CD14-positive monocyte (primary cell): ENCODE measurements around the gene MAP3K7. TPM values are rescaled to one million over a fixed set of nuclear protein-coding genes. Genes with fewer than 3 reads are reported as not detected.

Experiments used
- DNase-seq, 3 donors: peaks; one replicate each; pipeline ENCODE4 v3.0.0-alpha.2; 2011 to 2022
- H2AFZ ChIP-seq: 2 replicates; pipeline ENCODE4 v1.6.0; 2012; ENCODE audit warnings: mild to moderate bottlenecking, low read depth, low read length, inconsistent platforms; ENCODE audit not compliant: insufficient read depth, poor library complexity, severe bottlenecking
- H3K27ac ChIP-seq, 2 donors: 1 replicate in 1 of 2; 2 replicates in 1 of 2; pipeline ENCODE4 v1.5.1; 2012 to 2013; ENCODE audit warnings: low read length in 2 of 2, control low read depth in 1 of 2, inconsistent platforms in 1 of 2, low read depth in 1 of 2, mild to moderate bottlenecking in 1 of 2
- H3K27me3 ChIP-seq, 2 donors: one replicate each; pipeline versions ENCODE4 v1.6.0 to v1.6.1; 2011 to 2013; ENCODE audit warnings: low read length in 2 of 2; ENCODE audit not compliant: control insufficient read depth in 2 of 2, insufficient read depth in 2 of 2
- H3K36me3 ChIP-seq, 2 donors: replicated peaks in 1 of 2; 1 replicate in 1 of 2; 2 replicates in 1 of 2; pipeline versions ENCODE4 v1.5.1 to v1.6.1; 2012 to 2013; ENCODE audit warnings: low read length in 2 of 2, control low read depth in 1 of 2, inconsistent platforms in 1 of 2, mild to moderate bottlenecking in 1 of 2; ENCODE audit not compliant: insufficient read depth in 2 of 2, control insufficient read depth in 1 of 2
- H3K4me1 ChIP-seq, 2 donors: 1 replicate in 1 of 2; 2 replicates in 1 of 2; pipeline versions ENCODE4 v1.5.1 to v1.6.1; 2012 to 2013; ENCODE audit warnings: low read length in 2 of 2, control low read depth in 1 of 2, inconsistent platforms in 1 of 2, mild to moderate bottlenecking in 1 of 2, moderate library complexity in 1 of 2; ENCODE audit not compliant: insufficient read depth in 2 of 2, control insufficient read depth in 1 of 2
- H3K4me2 ChIP-seq: replicated peaks from 2 replicates; pipeline ENCODE3; 2012; ENCODE audit warnings: low read length, moderate library complexity, mild to moderate bottlenecking; ENCODE audit not compliant: poor library complexity, severe bottlenecking; ENCODE audit errors: extremely low read depth
- H3K4me3 ChIP-seq, 3 experiments: fragments of 200-600 bp in 1 of 3; sonication (generic) in 1 of 3; replicated peaks in 1 of 3; 1 replicate in 2 of 3; 2 replicates in 1 of 3; pipeline ENCODE4 v1.5.1; 2011 to 2013; ENCODE audit warnings: low read length in 3 of 3, mild to moderate bottlenecking in 3 of 3, control low read depth in 2 of 3, low read depth in 2 of 3, inconsistent platforms in 1 of 3, moderate library complexity in 1 of 3
- H3K79me2 ChIP-seq: 2 replicates; pipeline ENCODE4 v1.6.0; 2012; ENCODE audit warnings: mild to moderate bottlenecking, control low read depth, inconsistent platforms, low read length, moderate library complexity; ENCODE audit not compliant: insufficient read depth
- H3K9ac ChIP-seq: 2 replicates; pipeline ENCODE4 v1.6.0; 2017; ENCODE audit warnings: low read length, mild to moderate bottlenecking; ENCODE audit not compliant: insufficient read depth, poor library complexity, severe bottlenecking
- H3K9me3 ChIP-seq, 2 donors: replicated peaks in 1 of 2; 1 replicate in 1 of 2; 2 replicates in 1 of 2; pipeline versions ENCODE4 v1.5.1 to v1.6.1; 2012 to 2013; ENCODE audit warnings: low read length in 2 of 2, control low read depth in 1 of 2; ENCODE audit not compliant: control insufficient read depth in 1 of 2, insufficient read depth in 1 of 2
- H4K20me1 ChIP-seq: 2 replicates; pipeline ENCODE4 v1.6.0; 2012; ENCODE audit warnings: mild to moderate bottlenecking, low read length, control low read depth, moderate library complexity; ENCODE audit not compliant: insufficient read depth
- H3K27ac Mint-ChIP-seq, 7 donors: one replicate each; pipeline ENCODE4 v1.8.0; 2020; ENCODE audit warnings: mild to moderate bottlenecking in 7 of 7, mixed read lengths in 7 of 7, moderate library complexity in 6 of 7, inconsistent platforms in 2 of 7
- H3K27me3 Mint-ChIP-seq, 3 donors: one replicate each; pipeline ENCODE4 v1.8.0; 2021 to 2022; ENCODE audit warnings: low read depth in 3 of 3, mild to moderate bottlenecking in 3 of 3, mixed read lengths in 3 of 3, moderate library complexity in 3 of 3, inconsistent platforms in 1 of 3
- H3K36me3 Mint-ChIP-seq, 2 donors: one replicate each; pipeline ENCODE4 v1.8.0; 2020; ENCODE audit warnings: mixed read lengths in 2 of 2, inconsistent platforms in 1 of 2, mild to moderate bottlenecking in 1 of 2
- H3K4me1 Mint-ChIP-seq: one replicate; pipeline ENCODE4 v1.8.0; 2020; ENCODE audit warnings: mild to moderate bottlenecking, mixed read lengths
- H3K4me3 Mint-ChIP-seq, 2 donors: one replicate each; pipeline ENCODE4 v1.8.0; 2020; ENCODE audit warnings: mild to moderate bottlenecking in 2 of 2, mixed read lengths in 2 of 2, moderate library complexity in 1 of 2
- H3K9me3 Mint-ChIP-seq, 7 donors: one replicate each; pipeline ENCODE4 v1.8.0; 2020 to 2022; ENCODE audit warnings: mixed read lengths in 7 of 7, mild to moderate bottlenecking in 6 of 7, moderate library complexity in 6 of 7, inconsistent platforms in 2 of 7
- WGBS: methylation state at CpG from one replicate; pipeline ENCODE4 v1.1.5; 2013; ENCODE audit warnings: missing lambda C conversion rate; ENCODE audit not compliant: insufficient coverage; 5-methylcytosine and 5-hydroxymethylcytosine counted together
- intact Hi-C, 2 donors: fragments of 100-400 bp; cut with micrococcal nuclease; formaldehyde crosslinking; loops; one replicate each; pipeline versions ENCODE4 v1.15.0 to v1.15.1; 2023
- polyA plus RNA-seq, 3 donors: library from polyadenylated mRNA; depleted of rRNA in 1 of 3; unstranded in 2 of 3; stranded (reverse) in 1 of 3; fragments of 300-500 nt in 2 of 3; fragments of >200 nt in 1 of 3; fragmentation: Illumina TruSeq in 2 of 3; gene quantifications; 1 replicate in 2 of 3; 2 replicates in 1 of 3; pipeline ENCODE4 v1.2.3, GENCODE V29; 2012 to 2021
- TF ChIP-seq, protein P1 (sequence below): fragments of 200-600 bp; IDR thresholded peaks from one replicate; pipeline ENCODE4 v1.8.0; 2022; ENCODE audit warnings: antibody characterized with exemption, mild to moderate bottlenecking

The MAP3K7 gene
- polyA plus RNA-seq, 3 donors = 12.4 to 20.0 (median 15.3) TPM

DNA sequence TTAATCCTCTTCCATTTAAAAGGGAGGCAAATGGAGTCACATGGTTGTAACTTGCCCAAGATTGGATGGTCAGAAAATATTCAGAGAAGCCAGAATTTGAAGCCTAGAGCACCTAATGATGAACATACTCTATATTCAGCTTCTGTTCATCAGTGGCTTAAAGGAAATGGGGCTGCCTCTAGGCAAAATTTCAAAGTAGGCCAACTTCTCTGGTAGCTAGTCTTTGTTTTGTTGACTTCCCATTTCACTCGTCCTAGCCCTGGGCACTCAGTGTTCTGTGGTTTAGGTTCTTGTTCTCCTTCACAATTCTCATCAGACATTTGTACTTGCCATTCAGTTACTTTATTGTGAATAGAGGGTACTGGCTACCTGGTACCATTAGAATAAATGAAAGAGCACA, 13.2 kb downstream of the MAP3K7 start:
- Histone ChIP-seq H3K4me2 (no peak overlapping the region), H2AFZ (no peak overlapping the region), H3K9me3 (no peaks in the 10 kb centered on the region), H3K27me3 (no peaks in the 10 kb centered on the region), H3K4me1 (no peaks in the 10 kb centered on the region), H3K27ac (no peak overlapping the region), H3K4me3 (no peak overlapping the region), H4K20me1 (peaks cover 51% of the 10 kb centered on the region), H3K9ac (no peak overlapping the region), H3K36me3 (peaks cover 4 to 53% of the 10 kb centered on the region in 2 donors), H3K79me2 (peaks cover 40% of the 10 kb centered on the region)
- Mint-ChIP-seq H3K27me3 (no peaks in the 10 kb centered on the region), H3K27ac (peak overlapping the region in 1 of 7 donors; percentile 32), H3K36me3 (peaks cover 17 to 19% of the 10 kb centered on the region in 2 donors), H3K9me3 (no peaks in the 10 kb centered on the region), H3K4me1 (no peaks in the 10 kb centered on the region), H3K4me3 (no peak overlapping the region)
- TF ChIP-seq, protein P1, sequence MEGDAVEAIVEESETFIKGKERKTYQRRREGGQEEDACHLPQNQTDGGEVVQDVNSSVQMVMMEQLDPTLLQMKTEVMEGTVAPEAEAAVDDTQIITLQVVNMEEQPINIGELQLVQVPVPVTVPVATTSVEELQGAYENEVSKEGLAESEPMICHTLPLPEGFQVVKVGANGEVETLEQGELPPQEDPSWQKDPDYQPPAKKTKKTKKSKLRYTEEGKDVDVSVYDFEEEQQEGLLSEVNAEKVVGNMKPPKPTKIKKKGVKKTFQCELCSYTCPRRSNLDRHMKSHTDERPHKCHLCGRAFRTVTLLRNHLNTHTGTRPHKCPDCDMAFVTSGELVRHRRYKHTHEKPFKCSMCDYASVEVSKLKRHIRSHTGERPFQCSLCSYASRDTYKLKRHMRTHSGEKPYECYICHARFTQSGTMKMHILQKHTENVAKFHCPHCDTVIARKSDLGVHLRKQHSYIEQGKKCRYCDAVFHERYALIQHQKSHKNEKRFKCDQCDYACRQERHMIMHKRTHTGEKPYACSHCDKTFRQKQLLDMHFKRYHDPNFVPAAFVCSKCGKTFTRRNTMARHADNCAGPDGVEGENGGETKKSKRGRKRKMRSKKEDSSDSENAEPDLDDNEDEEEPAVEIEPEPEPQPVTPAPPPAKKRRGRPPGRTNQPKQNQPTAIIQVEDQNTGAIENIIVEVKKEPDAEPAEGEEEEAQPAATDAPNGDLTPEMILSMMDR = no peak
- WGBS = no CpG with 5 or more reads among the region's 1 CpG
- intact Hi-C loops = no loop called here
- DNase-seq = no peak

GRCh38 chr6:90572856-90573255, 14.0 kb downstream of the MAP3K7 start:
- H3K4me3 ChIP-seq = no peak overlapping the region
- Mint-ChIP-seq H3K4me1 (no peaks in the 10 kb centered on the region), H3K9me3 (peaks cover 0 to 3% (median 0%) of the 10 kb centered on the region in 7 donors), H3K27ac (no peak overlapping the region), H3K27me3 (no peaks in the 10 kb centered on the region), H3K4me3 (no peak overlapping the region), H3K36me3 (peaks cover 21 to 26% of the 10 kb centered on the region in 2 donors)
- WGBS = no CpG with 5 or more reads among the region's 2 CpGs
- no peaks in the 10 kb centered on the region for H3K9me3 ChIP-seq
- intact Hi-C loops = no loop called here
- H3K27me3 ChIP-seq = no peaks in the 10 kb centered on the region
- DNase-seq = no peak
- no peak overlapping the region for H3K4me2 ChIP-seq
- no peak overlapping the region for H3K9ac ChIP-seq
- TF ChIP-seq, protein P1 = no peak
- peaks cover 46% of the 10 kb centered on the region for H4K20me1 ChIP-seq
- H2AFZ ChIP-seq = no peak overlapping the region
- H3K79me2 ChIP-seq = peaks cover 33% of the 10 kb centered on the region
- H3K4me1 ChIP-seq = no peaks in the 10 kb centered on the region
- H3K36me3 ChIP-seq = peaks cover 4 to 53% of the 10 kb centered on the region in 2 donors
- H3K27ac ChIP-seq = no peak overlapping the region
